Putamen (tissue), 1 donor: ENCODE results near the gene SUSD2.
A peak's percentile ranks its signal among the peaks of the same experiment; 100 is the strongest.
"Not testable (repeated sequence)": the region's sequence is repeated elsewhere in the genome, so short reads cannot be mapped to it uniquely, and the experiment has no call there.

Experiments used
- DNase-seq: peaks from one replicate; pipeline ENCODE4 v3.0.0-alpha.2; 2016; ENCODE audit warnings: low spot score

Gene SUSD2, protein sequence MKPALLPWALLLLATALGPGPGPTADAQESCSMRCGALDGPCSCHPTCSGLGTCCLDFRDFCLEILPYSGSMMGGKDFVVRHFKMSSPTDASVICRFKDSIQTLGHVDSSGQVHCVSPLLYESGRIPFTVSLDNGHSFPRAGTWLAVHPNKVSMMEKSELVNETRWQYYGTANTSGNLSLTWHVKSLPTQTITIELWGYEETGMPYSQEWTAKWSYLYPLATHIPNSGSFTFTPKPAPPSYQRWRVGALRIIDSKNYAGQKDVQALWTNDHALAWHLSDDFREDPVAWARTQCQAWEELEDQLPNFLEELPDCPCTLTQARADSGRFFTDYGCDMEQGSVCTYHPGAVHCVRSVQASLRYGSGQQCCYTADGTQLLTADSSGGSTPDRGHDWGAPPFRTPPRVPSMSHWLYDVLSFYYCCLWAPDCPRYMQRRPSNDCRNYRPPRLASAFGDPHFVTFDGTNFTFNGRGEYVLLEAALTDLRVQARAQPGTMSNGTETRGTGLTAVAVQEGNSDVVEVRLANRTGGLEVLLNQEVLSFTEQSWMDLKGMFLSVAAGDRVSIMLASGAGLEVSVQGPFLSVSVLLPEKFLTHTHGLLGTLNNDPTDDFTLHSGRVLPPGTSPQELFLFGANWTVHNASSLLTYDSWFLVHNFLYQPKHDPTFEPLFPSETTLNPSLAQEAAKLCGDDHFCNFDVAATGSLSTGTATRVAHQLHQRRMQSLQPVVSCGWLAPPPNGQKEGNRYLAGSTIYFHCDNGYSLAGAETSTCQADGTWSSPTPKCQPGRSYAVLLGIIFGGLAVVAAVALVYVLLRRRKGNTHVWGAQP

DNA sequence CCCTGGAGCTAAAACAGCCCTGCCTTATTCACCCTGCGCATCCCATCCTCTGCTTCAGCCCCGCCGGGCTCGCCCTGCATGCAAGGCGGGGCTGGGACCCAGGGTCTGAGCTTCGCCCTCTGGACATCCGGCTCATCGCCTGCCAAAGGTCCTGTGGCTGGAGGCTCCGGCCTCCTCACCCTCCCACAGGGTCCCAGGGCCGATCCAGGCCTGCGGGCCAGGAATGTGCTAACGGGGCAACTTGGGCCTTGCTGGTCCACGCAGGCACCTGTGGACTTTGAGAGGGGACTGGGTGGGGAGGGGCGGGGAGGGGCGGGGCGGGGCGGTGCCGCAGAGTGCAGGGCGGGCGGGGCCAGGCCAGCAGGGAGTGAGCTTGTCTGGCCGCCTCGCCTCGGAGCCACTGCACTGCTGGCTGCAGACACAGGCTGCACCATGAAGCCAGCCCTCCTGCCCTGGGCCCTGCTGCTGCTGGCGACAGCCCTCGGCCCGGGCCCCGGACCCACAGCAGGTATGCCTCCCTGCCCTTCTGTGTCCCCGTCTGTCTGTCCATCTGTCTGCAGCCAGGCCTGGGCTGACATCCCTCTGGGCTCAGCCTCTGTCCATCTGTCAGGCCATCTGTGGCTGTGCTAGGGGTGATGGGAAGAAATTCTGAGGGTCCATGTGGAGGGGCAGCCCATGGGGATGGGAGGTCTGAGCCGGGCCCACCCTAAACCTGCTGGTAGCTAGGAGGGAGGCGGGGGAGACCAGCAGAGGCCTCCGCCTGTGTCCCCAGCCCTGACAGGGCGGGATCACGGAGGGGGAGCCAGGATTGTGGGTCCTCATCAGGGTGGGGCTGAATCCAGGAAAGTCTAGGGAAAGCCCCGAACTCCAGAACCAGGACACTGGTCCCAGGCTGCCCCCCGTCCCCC is at the start of gene SUSD2:
TSS of gene SUSD2 (plus strand) at position 400 of the 908 bp plus-strand sequence. CDS start at position 433, 33 bp downstream.
- DNase-seq: no peak

DNA sequence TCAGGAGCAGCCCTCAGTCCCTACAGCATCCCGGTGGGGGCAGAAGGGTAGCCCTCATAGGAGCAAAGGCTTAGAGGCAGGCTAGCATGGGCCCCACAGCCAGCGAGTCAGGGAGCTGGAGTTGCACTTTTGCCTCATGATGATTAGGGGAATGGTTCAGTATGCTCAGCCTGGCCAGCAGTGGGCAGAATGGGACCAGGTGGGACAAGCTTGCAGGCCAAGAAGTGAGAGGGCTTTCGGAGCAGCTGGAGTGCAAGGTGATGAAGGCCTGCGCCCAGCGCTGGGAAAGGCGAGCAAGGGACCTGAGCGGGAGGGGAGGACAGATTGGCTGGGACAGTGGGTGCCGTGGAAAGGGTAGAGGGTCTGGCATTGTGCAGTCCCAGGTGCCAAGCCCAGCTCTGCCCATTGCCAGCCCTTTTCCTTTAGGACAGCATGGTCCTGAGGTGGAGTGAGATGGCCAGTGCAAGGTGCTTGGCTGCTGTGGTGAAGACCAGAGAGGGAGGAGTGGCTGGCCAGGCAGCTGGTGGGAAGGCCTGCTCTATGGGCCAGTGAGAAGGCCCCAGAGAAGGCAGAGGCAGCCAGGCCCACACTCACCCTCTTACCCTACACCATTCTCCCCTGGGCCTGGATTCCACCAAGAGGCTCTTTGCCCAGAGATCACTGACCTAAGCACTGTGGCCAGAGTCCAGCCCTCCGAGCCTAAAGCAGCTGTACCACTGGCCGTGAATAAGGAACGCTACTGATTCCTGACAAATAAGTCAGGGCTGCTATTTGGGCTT is 47.9 kb upstream of the SUSD2 start:
- DNase-seq: no peak

DNA sequence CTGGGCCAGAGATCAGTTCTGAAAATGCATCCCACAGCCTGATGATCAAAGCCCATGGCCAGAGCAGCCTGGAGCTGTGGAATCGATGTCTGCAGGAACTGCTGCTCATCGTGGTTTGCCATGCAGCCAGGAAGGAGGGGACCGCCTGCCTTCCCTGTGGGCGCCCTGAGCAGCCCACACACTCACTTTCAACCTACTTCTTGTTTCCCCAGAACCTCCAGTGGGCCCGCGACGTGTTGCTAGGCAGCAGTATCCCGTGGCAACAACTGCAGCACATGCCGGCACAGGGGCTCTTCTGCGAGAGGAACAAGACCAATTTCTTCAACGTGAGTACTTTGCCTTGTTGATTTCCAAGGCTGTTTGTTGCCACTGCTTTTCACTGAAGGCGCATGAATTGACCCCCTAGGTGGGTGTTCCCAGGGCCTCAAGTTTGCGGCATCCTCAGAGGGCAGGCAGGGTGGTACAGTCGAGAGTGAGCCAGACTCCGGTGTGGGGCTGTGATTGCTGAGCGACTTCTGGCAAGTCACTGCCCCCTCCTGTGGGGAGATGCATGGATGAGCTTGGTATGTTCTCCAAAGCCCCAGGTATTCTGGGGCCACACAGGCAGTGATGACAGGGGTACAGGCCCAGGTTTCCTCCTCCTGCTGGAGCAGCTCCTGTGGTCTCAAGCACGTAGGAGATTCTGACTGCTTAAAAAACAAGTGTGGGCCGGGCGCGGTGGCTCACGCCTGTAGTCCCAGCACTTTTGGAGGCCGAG is 47.0 kb upstream of the SUSD2 start:
- DNase-seq: peak; percentile 85

DNA sequence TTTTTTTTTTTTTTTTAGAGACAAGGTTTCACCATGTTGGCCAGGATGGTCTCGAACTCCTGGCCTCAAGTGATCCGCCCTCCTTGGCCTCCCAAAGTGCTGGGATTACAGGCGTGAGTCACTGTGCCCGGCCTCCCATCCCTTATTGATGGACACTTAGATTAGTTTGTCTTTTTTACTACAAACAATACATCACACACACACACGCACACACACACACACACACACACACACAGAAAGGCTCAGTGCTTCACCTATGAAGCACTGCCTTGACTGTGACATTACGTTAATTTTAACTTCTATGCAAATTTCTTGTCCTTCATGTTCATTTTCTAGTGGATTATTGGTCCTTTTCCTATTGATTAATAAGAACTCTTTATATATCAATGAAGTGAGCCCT is 44.8 kb upstream of the SUSD2 start:
- DNase-seq: not testable (repeated sequence)

DNA sequence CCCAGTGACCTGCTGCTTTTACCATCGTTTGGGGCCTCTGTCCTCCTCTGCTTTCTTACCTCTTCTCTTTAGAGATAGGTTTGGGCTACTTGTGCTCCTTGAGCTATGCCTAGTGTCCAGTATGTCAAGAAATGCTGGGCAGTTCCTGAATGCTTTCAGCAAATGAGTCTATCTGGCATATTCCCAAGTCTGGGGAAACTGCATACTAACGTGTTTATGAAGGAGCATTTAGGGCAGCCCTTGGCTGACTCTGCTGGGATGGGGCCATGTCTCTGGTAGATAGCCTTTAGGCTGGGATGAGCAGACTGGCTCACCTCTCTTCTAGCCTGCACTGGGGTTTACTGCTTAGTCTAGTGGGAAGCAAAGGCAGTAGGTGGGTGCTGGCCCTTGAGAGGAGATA is 43.7 kb upstream of the SUSD2 start:
- DNase-seq: no peak

DNA sequence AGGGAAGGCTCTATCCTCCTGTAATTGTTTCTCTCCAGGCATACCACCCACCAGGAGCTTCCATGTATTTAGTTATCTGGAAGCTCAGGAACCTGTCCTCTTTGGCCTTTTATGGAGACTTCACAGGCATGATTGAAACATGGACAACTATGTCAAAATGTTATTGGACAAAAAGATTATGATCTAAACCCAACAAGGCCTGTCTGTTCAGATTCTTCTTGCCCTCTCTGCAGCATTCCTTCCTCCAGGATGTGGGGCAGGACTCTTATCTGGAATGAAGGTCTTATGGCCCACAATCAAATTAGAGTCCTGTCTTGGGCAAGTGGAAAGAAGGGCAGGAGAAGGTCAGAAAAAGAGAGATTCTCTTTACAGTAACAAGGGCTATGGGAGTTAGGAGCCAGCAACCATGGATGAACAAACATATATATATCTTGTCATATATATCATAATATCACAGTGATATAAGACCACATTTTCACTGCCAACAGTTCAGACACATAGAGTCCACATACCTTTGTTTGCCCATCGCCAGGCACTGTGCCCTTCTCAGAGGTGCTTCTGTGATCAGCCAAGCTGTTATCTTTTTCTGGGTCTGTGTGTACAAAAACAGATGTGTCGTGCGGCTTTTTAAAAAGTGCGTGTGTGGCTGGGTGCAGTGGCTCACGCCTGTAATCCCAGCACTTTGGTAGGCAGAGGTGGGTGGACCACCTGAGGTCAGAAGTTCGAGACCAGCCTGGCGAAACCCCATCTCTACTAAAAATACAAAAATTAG is 42.5 kb upstream of the SUSD2 start:
- DNase-seq: no peak

DNA sequence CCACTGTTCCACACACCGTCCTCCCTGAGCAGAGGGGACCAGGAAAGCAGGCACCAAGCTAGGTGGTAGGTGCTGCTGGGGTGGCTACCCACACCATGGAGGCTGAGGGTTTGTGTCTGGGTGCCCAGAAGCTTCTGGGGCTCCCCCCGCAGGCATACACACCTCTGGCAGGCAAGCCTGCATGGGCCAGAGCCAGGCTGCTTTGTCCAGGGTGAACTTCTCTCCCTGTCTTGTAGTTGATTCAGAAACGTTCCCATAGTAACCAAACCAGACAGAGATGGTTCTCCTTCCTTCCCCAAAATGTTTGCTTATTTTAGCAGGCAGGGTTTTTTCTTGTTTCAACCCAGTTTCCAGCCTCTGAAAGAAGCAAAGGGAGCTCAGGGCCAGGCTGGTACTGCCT is 40.9 kb upstream of the SUSD2 start:
- no peak for DNase-seq

DNA sequence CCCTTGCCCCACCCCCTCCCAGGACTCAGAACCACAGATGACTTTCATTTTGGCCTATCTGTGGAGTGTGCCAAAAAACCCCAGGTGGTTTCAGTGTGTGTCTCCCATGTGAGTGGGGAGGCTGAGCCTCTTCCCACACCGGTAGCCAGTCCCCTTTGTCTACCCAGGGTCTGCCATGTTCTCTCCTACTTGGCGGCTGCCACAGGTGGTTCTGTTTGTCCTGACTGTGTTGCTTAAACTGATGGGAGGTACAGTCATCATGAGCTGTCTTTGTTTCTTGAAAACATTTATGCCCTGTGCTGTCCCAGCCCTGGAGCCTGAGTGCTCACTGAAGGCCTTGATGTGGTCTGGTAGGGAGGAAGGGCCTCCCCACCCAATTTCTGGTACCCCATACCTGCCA is 39.7 kb upstream of the SUSD2 start:
- DNase-seq: no peak

DNA sequence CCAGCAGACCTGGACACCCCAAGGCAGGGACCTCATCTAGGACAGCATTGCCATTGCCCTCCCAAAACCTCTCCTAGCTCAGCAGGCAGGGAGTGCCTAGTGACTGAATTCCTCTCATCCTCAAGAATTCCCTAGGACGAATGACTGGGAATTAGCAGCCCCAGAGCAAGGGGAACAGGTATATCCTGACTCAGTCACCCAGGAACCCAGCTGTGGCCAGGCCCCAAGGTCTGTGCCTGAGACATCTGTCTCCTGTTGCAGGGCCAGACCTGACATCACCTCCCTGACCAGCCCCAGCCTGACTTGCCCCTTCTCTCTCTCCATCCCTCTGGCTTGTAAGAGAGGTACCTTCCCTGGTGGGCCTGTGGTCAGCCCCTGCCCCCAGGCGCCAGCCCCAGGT is 39.0 kb upstream of the SUSD2 start:
- no peak for DNase-seq

DNA sequence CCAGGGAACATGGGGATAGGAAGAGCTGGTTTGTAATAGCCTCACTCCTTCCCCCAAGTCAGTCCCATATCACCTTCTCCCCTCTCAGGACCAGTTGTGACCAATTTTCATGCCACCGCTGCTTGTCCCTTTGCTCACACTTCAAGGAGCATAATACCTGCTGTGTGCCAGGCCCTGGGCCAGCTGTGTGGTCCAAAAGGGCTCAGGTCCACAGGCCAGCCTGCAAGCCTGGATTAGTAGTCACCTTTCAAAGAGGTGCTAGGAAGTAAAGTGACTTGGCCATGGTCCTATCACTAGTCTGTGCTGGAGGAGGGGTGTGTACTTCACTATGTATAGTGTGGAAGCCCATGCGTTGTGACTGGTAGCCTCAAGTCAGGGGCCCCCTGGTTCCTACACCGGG is 38.5 kb upstream of the SUSD2 start:
- DNase-seq: no peak

DNA sequence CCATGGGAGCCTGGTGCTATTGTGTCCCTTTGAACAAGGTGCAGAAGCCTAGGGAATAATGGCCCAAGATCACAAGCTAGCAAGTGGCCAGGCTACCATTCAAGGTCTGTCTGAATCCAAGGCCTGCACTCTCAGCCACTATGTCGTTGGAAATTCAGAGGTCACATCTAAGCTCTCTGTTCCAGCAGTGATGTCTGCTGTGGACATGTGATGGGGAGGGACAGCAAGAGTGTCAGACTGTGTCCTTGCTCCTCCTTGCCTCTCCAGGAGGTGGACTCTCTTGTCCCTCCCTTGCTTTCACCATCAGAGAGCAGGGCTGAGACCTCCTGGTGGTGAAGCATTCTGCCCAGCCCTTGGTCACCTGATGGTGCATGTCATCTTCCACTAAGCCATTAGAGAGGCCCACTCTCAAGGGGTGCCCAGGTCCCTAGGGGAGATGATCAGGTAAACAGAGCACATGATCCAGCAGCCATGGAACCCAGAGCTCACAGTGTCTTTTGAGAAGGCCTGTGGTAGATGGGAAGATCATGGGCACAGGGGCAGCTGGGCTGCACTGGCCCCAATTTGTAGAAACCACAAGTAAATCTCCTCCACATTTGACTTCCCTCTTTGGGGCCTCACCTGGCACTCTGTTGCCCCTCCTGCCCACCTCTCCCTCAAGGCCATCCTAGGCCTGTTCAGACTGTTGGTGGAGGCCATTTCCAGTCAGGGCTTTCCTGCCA is 37.1 kb upstream of the SUSD2 start:
- DNase-seq: no peak

DNA sequence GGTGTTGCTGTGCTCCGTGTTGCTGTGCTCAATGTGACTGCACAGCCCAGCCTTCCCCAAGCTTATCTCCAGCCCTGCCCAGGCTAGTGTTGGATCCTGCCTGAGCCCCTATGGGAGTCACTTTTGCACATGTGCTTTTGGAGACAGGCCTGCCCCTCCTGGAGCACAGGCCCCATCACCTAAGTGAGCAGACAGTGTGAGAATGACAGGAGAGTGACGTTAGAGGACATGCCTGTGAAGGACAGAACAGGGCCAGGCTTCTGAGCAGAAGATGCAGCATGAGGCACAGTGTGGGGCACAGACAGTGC is 36.6 kb upstream of the SUSD2 start:
- no peak for DNase-seq

DNA sequence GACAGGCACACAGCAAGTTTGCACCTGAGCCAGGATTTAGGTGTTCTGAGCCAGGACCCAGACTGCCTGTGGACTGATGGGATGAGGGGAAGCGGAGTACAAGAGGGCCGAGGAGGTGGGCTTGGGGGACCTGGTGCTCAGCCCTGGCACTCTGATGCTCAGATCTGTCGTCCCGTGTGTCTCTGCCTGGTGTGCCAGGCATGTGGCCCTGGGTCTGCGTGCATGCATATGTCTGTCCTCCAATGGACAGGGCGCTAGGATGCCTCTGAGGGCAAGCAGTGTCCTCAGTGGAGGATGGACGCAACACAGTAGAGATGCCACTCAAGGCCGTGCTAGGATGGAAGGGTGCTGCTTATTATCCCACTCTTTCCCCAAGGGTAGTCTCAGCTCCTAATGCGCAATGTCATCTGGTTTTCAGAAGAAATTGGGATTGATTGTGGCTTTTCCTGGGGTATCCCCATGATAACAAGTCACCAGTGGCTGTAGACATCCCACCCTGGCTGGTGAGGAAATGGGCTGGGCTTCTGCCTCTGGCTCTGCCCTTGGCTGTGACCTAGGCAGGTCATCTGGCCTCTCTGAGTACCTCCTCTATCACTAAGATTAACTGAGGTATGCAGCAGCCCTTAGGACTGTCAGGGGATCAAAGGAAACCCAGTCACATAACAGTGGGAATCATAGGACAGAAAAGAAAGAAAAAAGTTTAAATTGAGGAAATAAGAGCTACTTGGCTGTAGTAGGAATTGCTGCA is 35.7 kb upstream of the SUSD2 start:
- DNase-seq: no peak

DNA sequence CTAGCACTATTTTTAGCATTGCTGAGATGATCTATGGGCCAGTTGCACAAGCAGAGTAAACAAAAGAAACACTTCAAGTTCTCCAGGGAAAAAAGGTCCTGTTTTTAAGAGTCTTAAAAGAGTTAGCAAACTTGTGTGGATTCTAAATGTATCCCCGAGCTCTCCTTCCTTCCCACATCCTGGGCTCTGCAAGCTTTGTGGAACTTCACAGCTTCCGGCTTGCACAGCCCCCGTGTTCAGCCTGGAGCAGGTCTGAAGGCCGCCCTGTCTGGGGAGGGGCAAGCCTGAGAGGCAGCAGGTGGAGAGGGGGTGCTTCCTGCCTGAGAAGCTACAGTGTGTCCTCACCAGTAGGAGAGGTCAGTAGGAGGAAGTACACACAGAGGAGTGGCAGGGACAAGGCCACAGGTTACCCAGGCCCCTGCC is 35.1 kb upstream of the SUSD2 start:
- DNase-seq: no peak

DNA sequence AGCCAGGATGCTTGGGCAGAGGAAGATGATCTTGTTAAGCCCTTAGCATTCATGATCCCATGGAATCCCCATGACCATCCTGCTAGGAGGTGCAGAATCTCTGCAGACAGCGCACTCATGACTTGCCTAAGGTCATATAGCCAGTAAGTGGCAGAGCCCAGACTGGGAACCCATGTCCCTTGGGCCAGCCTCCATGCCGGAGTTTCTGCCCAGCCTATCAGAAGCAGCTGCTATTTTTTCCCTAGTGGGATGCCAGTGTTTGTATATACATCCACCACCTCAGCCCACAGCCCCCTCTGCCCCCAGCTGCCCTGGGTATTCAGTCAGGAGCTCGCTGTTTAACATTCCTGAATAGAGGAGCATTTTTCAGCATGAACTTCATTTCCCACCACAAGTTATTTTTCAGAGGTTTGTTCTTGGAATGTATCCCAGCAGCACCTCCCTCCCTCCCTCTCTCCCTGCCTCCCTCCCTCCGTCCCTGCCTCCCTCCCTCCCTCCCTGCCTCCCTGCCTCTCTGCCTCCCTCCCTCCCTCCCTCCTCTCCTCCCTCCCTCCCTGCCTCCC is 34.4 kb upstream of the SUSD2 start:
- DNase-seq: peak; percentile 45

DNA sequence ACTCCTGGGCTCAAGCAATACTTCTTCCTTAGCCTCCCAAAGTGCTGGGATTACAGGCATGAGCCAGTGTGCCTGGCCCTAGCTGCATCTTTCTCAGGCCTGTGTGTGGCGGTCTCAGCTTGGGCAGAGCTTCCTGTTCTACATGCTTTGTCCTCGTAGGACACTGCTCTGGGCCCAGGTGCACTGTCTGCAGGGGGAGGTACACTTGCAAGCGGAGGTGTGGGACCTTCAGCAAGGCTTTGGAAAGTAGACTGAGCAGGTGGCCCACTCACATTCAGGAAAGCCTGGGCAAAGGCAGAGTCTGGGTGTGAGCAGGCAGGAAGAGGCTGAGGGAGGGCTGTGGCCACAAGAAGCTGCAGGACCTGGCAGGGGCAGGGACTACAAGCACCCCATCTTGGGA is 33.6 kb upstream of the SUSD2 start:
- no peak for DNase-seq

DNA sequence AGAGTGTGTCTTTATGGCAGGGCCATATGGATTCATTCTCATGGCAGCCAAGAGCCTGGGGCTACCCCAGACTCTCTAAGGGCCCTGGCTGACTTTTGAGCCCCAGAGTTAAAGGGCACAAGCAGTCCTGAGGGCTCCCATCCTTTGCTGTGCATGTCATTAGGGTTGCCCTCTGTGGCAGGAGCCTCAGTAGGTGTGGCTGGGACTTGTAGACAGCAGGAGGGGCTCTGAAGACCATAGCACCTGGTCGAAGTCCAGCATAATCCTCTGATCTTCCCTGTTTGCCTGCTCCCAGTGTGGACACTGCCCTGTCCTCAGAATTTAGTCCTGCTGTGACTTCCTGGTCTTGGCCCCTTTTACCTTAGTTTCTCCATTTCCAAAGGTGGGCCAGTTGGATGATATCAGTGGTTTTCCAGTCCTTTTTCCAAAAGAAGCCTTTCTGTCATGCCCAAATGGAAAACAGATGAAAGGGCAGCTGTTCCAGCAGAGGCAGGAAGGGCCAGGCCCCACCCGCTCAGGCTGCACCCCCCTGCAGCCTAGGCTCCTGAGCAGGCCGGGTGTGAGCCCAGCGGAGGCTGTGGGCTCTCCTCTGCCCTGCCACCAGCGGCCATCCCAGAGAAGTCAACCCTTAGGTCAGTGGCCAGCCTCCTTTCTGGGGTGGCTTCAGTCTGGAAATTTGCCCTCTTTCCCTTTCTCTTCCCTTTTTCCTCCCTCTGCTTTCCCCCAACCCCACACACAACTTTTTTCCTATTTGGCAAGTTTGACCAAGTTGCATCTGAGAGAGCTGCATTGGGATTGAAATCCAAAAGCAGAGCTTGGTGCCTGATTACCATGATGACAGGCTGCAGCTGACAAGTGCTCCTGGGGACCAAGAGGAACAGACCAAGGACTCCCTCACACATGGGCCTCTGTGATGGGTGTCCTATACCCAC is 32.8 kb upstream of the SUSD2 start:
- no peak for DNase-seq
